HepG2 (cell line): Measurements from ENCODE around the gene ENDOD1.

Experiments used
- SRSF9 ChIP-seq: fragments of 200-400 bp; formaldehyde crosslinking; IDR thresholded peaks from 2 replicates; pipeline ENCODE4 v1.6.1; 2018; ENCODE audit warnings: borderline replicate concordance, mild to moderate bottlenecking, low read depth, low read length; ENCODE audit not compliant: insufficient read depth, poor library complexity, severe bottlenecking
- ZNF335 ChIP-seq: sonication (generic); formaldehyde crosslinking; IDR thresholded peaks from 2 replicates; pipeline ENCODE4 v1.4.0; 2020; ENCODE audit warnings: missing genetic modification reagents

DNA sequence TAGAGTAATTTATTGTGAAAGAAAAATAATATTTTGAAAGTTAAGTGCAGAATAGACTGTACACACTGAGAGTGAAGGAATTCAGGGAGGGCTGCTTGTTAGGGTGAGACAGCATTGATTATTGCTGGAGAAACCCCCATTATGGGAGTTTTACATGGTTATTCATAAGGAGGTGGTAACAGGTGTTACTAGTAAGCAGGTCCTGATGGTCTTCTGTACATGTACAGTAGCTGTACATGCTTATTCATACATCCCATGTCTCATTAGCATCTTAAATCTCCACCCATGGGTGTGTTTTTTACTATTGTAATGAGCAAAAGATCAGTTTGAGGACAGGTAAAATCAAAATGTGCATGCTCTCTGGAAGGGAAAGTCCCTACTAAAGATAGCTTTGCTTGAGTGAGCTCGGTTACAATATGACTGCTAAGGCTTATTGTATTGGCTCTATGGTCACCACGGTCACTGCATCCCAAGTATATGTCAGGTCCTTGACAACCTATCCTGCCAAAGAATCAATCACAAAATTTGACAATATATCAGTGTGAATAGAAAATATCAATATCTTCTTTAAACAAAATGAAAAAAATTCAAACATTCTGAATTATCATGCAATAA, 34.3 kb upstream of the ENDOD1 start:
- TF ChIP-seq SRSF9: no peak
- TF ChIP-seq ZNF335 (CRISPR knock-in tag): no peak
